ENCODE measurements around the gene ITK.
"Not testable (repeated sequence)": the region's sequence is repeated elsewhere in the genome, so short reads cannot be mapped to it uniquely, and the experiment has no call there.

The ITK gene

GRCh38 chr5:157184117-157184670 lies 3.6 kb downstream of the ITK start:
- Histone ChIP-seq H3K36me3 (no peaks in the 10 kb centered on the region), H3K4me1 (no peaks in the 10 kb centered on the region), H3K27ac (no peak overlapping the region), H3K4me3 (no peak overlapping the region), H3K9me3 (no peaks in the 10 kb centered on the region), H3K27me3 (peaks cover 0 to 5% of the 10 kb centered on the region in 2 donors)
- no peak for DNase-seq
- intact Hi-C loops (cut with DNase I; ENCODE audit: low total_unique reads), result no loop called here
- no peak for TF ChIP-seq CTCF (IDR thresholded peaks at IDR 0.05)

GRCh38 chr5:157185122-157185521 lies 4.5 kb downstream of the ITK start:
- H3K27ac ChIP-seq; DNase-seq; H3K36me3 ChIP-seq; intact Hi-C loops (cut with DNase I; ENCODE audit: low total_unique reads); H3K4me1 ChIP-seq; H3K4me3 ChIP-seq; H3K27me3 ChIP-seq; H3K9me3 ChIP-seq: not testable (repeated sequence)

GRCh38 chr5:157186309-157187045 lies 5.8 kb downstream of the ITK start:
- Histone ChIP-seq H3K9me3 (no peaks in the 10 kb centered on the region), H3K4me1 (no peaks in the 10 kb centered on the region), H3K27ac (no peak overlapping the region), H3K27me3 (peaks cover 0 to 5% of the 10 kb centered on the region in 2 donors), H3K4me3 (no peak overlapping the region), H3K36me3 (no peaks in the 10 kb centered on the region)
- DNase-seq, result no peak
- no peak for TF ChIP-seq CTCF (IDR thresholded peaks at IDR 0.05)
- intact Hi-C loops (cut with DNase I; ENCODE audit: low total_unique reads), result no loop called here

- Histone ChIP-seq H3K4me3 (no peak overlapping the region), H3K27ac (no peak overlapping the region), H3K36me3 (no peaks in the 10 kb centered on the region), H3K27me3 (peaks cover 0 to 5% of the 10 kb centered on the region in 2 donors), H3K9me3 (no peaks in the 10 kb centered on the region), H3K4me1 (no peaks in the 10 kb centered on the region)
- DNase-seq, result no peak
- intact Hi-C loops (cut with DNase I; ENCODE audit: low total_unique reads), result no loop called here
- no peak for TF ChIP-seq CTCF (IDR thresholded peaks at IDR 0.05)
Measured at GRCh38 chr5:157187046-157187754, 6.6 kb downstream of the ITK start.

- Histone ChIP-seq H3K27ac (no peak overlapping the region), H3K36me3 (no peaks in the 10 kb centered on the region), H3K9me3 (no peaks in the 10 kb centered on the region), H3K27me3 (peaks cover 0 to 5% of the 10 kb centered on the region in 2 donors), H3K4me3 (no peak overlapping the region), H3K4me1 (no peaks in the 10 kb centered on the region)
- intact Hi-C loops (cut with DNase I; ENCODE audit: low total_unique reads), result no loop called here
- DNase-seq, result no peak
- no peak for TF ChIP-seq CTCF (IDR thresholded peaks at IDR 0.05)
Measured at GRCh38 chr5:157188270-157188669, 7.6 kb downstream of the ITK start.

- Histone ChIP-seq H3K27ac (no peak overlapping the region), H3K4me1 (no peaks in the 10 kb centered on the region), H3K9me3 (no peaks in the 10 kb centered on the region), H3K4me3 (no peak overlapping the region), H3K27me3 (peaks cover 0 to 5% of the 10 kb centered on the region in 2 donors), H3K36me3 (no peaks in the 10 kb centered on the region)
- no peak for TF ChIP-seq CTCF (IDR thresholded peaks at IDR 0.05)
- DNase-seq, result no peak
- intact Hi-C loops (cut with DNase I; ENCODE audit: low total_unique reads), result no loop called here
Measured at GRCh38 chr5:157189223-157189622, 8.6 kb downstream of the ITK start.

Data from tibial artery (tissue), 4 donors.